DND-41 (cell line): ENCODE measurements around the gene MICAL3.

ENCODE experiments used
- ATAC-seq: fragments of 200-7000 bp; cut with Tn5 transposase; 3 replicates; pipeline ENCODE4 v1.9.1; 2021; ENCODE audit warnings: low read depth; ENCODE audit not compliant: insufficient read depth
- DNase-seq: peaks from one replicate; pipeline ENCODE4 v3.0.0-alpha.2; 2020
- H2AFZ ChIP-seq: 2 replicates; pipeline ENCODE4 v1.6.0; 2012; ENCODE audit warnings: low read depth, low read length
- H3K27ac ChIP-seq: 2 replicates; pipeline ENCODE4 v1.5.1; 2012; ENCODE audit warnings: low read length, inconsistent platforms
- H3K27me3 ChIP-seq: fragments of 200-600 bp; sonication (generic); 2 replicates; pipeline ENCODE4 v1.6.0; 2012; ENCODE audit warnings: low read length, mild to moderate bottlenecking, inconsistent platforms; ENCODE audit not compliant: insufficient read depth, poor library complexity
- H3K36me3 ChIP-seq: 2 replicates; pipeline ENCODE4 v1.5.1; 2012; ENCODE audit warnings: low read length, inconsistent platforms; ENCODE audit not compliant: insufficient read depth
- H3K4me1 ChIP-seq: 2 replicates; pipeline ENCODE4 v1.5.1; 2012; ENCODE audit warnings: mild to moderate bottlenecking, low read length; ENCODE audit not compliant: insufficient read depth
- H3K4me2 ChIP-seq: 2 replicates; pipeline ENCODE4 v1.6.0; 2012; ENCODE audit warnings: mild to moderate bottlenecking, moderate library complexity, low read length, inconsistent platforms; ENCODE audit not compliant: insufficient read depth
- H3K4me3 ChIP-seq, 2 experiments: fragments of 200-600 bp in 1 of 2; shearing (Covaris generic) in 1 of 2; 2 replicates each; pipeline ENCODE4 v1.5.1; 2012 to 2016; ENCODE audit warnings: inconsistent platforms in 2 of 2, low read length in 2 of 2, mild to moderate bottlenecking in 2 of 2, low read depth in 1 of 2, moderate library complexity in 1 of 2
- H3K79me2 ChIP-seq: 2 replicates; pipeline ENCODE4 v1.6.0; 2012; ENCODE audit warnings: low read length, inconsistent platforms; ENCODE audit not compliant: insufficient read depth
- H3K9ac ChIP-seq: 2 replicates; pipeline ENCODE4 v1.6.0; 2012; ENCODE audit warnings: low read depth, mild to moderate bottlenecking, inconsistent platforms, low read length, moderate library complexity
- H3K9me3 ChIP-seq: 2 replicates; pipeline ENCODE4 v1.5.1; 2012; ENCODE audit warnings: low read length, moderate library complexity, mild to moderate bottlenecking, inconsistent platforms; ENCODE audit not compliant: insufficient read depth, severe bottlenecking
- H4K20me1 ChIP-seq: 2 replicates; pipeline ENCODE4 v1.6.0; 2012; ENCODE audit warnings: low read length; ENCODE audit not compliant: insufficient read depth
- EZH2 ChIP-seq: IDR thresholded peaks from 3 replicates; pipeline ENCODE4 v1.6.1; 2012; ENCODE audit warnings: borderline replicate concordance, low read depth, mild to moderate bottlenecking, moderate library complexity, low read length, inconsistent platforms; ENCODE audit not compliant: severe bottlenecking
- TF ChIP-seq, protein P1 (sequence below): IDR thresholded peaks from 2 replicates; pipeline ENCODE4 v1.5.1; 2012; ENCODE audit warnings: borderline replicate concordance, low read length, moderate library complexity, mild to moderate bottlenecking; ENCODE audit not compliant: poor library complexity, severe bottlenecking; ENCODE audit errors: extremely low read depth

The MICAL3 gene

DNA sequence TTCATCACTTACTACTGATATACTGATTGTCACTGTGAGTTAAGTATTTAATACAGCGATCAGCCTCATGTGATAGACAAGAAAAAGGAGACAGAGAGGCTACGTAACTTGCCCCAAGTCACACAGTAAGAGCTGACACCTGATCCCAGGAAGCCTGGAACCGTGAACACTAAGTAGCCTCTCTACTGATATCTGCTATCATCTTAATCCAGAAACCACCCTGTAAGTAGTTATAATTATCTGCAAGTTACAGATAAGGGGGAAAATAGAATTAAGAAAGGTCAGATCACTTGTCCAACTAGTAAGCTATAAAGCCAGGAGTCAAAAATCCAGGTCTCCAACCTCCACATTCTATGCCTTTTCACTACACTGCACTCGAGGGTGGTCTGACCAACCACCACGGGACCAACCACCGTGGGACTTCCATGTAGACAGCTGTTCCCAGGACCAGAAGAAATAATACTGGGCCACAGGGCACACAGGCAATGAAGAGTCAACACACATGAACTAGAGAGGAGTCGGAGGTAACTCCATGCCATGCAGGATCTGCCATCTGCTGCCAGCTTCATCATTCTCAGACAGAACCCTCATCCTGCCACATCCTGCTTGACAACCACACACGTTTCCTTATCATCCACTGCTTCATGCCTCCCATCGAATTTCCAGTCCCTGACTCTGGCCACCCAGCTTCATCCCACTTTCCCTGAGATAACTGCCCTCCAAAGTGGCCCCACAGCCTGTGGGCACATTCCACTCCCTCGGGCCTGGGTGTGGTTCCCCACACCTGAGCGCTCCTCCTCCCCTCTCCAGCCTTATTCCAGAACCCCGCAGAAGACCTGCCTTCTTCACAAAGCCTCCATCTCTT lies 58.6 kb downstream of the MICAL3 start:
- Histone ChIP-seq H3K9me3 (no peaks in the 10 kb centered on the region), H3K79me2 (peaks cover 68% of the 10 kb centered on the region), H3K9ac (no peak overlapping the region), H4K20me1 (peaks cover 74% of the 10 kb centered on the region), H3K4me1 (no peaks in the 10 kb centered on the region), H3K27ac (no peak overlapping the region), H3K4me3 (no peak overlapping the region), H3K36me3 (no peaks in the 10 kb centered on the region; the same call in 1 of the 2 replicates), H3K4me2 (no peak overlapping the region), H3K27me3 (no peaks in the 10 kb centered on the region), H2AFZ (no peak overlapping the region)
- ATAC-seq: peak; percentile 42; the same call in 1 of the 3 replicates
- DNase-seq: no peak
- TF ChIP-seq, protein P1, sequence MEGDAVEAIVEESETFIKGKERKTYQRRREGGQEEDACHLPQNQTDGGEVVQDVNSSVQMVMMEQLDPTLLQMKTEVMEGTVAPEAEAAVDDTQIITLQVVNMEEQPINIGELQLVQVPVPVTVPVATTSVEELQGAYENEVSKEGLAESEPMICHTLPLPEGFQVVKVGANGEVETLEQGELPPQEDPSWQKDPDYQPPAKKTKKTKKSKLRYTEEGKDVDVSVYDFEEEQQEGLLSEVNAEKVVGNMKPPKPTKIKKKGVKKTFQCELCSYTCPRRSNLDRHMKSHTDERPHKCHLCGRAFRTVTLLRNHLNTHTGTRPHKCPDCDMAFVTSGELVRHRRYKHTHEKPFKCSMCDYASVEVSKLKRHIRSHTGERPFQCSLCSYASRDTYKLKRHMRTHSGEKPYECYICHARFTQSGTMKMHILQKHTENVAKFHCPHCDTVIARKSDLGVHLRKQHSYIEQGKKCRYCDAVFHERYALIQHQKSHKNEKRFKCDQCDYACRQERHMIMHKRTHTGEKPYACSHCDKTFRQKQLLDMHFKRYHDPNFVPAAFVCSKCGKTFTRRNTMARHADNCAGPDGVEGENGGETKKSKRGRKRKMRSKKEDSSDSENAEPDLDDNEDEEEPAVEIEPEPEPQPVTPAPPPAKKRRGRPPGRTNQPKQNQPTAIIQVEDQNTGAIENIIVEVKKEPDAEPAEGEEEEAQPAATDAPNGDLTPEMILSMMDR: no peak

DNA sequence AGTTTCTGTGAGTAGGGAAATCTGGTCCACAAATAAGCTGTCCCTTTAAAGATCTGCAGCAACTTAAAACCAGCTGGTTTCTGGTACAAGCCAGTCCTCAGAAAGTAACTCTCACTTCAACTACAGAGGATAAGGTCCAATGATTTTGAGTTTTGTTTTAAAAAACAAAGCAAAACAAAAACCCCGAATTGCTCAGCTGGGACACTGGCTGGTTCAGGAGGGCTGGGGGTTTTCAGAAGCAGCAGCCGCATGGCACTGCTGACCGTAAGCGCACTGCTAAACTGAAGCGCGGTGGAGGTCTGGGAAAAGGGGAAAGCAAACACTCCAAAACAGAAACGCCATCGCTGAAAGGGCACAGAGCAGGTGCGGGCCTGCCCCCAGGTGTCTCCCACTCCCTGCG lies 59.7 kb downstream of the MICAL3 start:
- Histone ChIP-seq H3K36me3 (no peaks in the 10 kb centered on the region), H3K9ac (no peak overlapping the region), H3K4me1 (no peaks in the 10 kb centered on the region), H3K27ac (no peak overlapping the region), H3K4me3 (no peak overlapping the region), H2AFZ (no peak overlapping the region), H4K20me1 (peaks cover 76% of the 10 kb centered on the region), H3K79me2 (peaks cover 68% of the 10 kb centered on the region), H3K4me2 (no peak overlapping the region), H3K9me3 (no peaks in the 10 kb centered on the region), H3K27me3 (no peaks in the 10 kb centered on the region)
- no peak for TF ChIP-seq EZH2
- TF ChIP-seq, protein P1: no peak
- DNase-seq (no peak), ATAC-seq (no peak)

DNA sequence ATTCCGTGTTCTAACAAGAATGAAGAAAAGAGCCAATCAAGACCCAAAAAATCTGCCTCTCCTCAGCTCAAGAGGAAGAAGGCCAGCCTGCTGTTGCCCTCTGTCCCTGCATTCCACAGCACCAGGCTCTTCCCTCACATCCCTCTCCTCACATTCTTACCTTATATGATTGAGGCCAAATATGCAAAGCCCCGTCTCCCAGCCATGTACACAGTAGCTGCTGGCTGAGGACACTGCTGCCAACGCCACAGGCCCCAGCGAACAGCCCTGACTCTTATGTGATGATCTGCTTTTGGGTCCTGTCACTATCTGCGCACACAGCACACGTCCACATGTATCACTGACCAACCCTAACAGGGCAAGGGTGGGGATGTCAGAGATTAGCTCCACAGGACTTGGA lies 60.2 kb downstream of the MICAL3 start:
- Histone ChIP-seq H2AFZ (no peak overlapping the region), H3K9me3 (no peaks in the 10 kb centered on the region), H3K9ac (no peak overlapping the region), H3K4me2 (no peak overlapping the region), H3K27ac (no peak overlapping the region), H3K27me3 (no peaks in the 10 kb centered on the region), H3K36me3 (no peaks in the 10 kb centered on the region), H4K20me1 (peaks cover 72% of the 10 kb centered on the region), H3K4me3 (no peak overlapping the region), H3K79me2 (peaks cover 69% of the 10 kb centered on the region), H3K4me1 (no peaks in the 10 kb centered on the region)
- ATAC-seq: no peak
- DNase-seq: no peak
- TF ChIP-seq, protein P1: no peak
- no peak for TF ChIP-seq EZH2
